ENCODE results near the gene CCDC80. TPM values are rescaled to one million over a fixed set of nuclear protein-coding genes. Genes with fewer than 3 reads are reported as not detected.

CCDC80 gene, protein sequence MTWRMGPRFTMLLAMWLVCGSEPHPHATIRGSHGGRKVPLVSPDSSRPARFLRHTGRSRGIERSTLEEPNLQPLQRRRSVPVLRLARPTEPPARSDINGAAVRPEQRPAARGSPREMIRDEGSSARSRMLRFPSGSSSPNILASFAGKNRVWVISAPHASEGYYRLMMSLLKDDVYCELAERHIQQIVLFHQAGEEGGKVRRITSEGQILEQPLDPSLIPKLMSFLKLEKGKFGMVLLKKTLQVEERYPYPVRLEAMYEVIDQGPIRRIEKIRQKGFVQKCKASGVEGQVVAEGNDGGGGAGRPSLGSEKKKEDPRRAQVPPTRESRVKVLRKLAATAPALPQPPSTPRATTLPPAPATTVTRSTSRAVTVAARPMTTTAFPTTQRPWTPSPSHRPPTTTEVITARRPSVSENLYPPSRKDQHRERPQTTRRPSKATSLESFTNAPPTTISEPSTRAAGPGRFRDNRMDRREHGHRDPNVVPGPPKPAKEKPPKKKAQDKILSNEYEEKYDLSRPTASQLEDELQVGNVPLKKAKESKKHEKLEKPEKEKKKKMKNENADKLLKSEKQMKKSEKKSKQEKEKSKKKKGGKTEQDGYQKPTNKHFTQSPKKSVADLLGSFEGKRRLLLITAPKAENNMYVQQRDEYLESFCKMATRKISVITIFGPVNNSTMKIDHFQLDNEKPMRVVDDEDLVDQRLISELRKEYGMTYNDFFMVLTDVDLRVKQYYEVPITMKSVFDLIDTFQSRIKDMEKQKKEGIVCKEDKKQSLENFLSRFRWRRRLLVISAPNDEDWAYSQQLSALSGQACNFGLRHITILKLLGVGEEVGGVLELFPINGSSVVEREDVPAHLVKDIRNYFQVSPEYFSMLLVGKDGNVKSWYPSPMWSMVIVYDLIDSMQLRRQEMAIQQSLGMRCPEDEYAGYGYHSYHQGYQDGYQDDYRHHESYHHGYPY
- under 1 TPM in 2 of 5 experiments, not detected in 3; 0.05 to 0.12 TPM for total RNA-seq
- polyA plus RNA-seq = under 1 TPM in 1 of 2 donors, not detected in 1; 0.08 TPM
- total RNA-seq = not detected

DNA sequence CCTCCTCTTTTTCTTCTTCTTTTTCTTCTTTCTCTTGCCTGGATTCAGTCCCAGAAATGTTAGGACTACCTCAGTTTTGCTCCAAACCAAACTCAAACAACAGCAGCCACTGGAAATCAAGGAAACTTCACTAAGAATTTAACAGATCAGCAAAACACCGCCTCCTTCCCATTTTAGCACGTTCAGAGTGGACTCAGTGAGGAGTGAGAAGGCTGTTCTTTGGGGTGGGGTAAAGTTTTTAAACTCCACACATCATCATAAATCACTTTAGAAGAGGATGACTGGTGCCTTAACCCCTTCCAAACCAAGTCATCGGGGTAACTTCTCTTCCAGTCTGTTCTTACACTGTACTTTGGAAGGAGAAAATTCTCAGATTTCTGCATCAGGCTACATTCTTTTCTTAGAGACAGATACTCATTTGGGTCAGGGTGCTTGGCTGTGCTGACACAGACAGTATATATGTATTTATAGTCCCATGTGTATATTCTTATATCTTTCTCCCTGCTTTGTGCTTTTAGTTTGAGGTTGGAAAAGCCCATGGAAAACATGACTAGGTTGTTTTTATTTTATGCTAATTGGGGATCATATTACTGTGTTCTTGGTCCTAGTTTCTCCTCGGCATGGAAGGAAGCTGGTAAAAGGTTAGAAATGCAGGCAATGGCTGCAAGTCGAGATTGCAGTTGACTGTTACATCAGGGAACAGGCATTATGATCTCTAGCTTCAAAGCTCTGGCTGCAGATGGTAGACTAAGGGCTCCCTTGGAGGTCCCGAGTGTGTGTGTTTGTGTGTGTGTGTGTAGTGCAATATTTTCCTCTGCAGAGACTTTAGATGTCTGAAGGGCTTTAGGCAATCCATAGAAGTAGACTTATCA is at the start of gene CCDC80:
TSS of gene CCDC80 (minus strand) at position 214 of the 872 bp plus-strand sequence. CDS start 1,238 bp downstream, outside the sequence.
- Histone ChIP-seq H3K36me3 (ENCODE audit: control insufficient read depth in 2 of 3, insufficient read depth in 3 of 3, low read length in 3 of 3) (no peaks in the 10 kb centered on the region), H3K9me3 (ENCODE audit: control insufficient read depth in 2 of 3, low read length in 3 of 3) (no peaks in the 10 kb centered on the region), H3K27ac (ENCODE audit: low read depth, low read length) (no peak within 1 kb of the TSS), H3K27me3 (ENCODE audit: control insufficient read depth in 2 of 2, insufficient read depth in 2 of 2, low read length in 2 of 2) (no peaks in the 10 kb centered on the region), H3K4me3 (ENCODE audit: low read length) (no peak within 1 kb of the TSS), H3K4me1 (ENCODE audit: control insufficient read depth in 2 of 2, insufficient read depth in 2 of 2, low read length in 2 of 2) (peaks cover 0 to 14% of the 10 kb centered on the region in 2 donors)
- POLR2A ChIA-PET = no interaction called here
- H3K4me1 Mint-ChIP-seq = peaks cover 7 to 19% (median 9%) of the 10 kb centered on the region in 7 donors
- DNase-seq = no peak
- peak within 1 kb of the TSS in 1 of 9 donors; percentile 22 for H3K27ac Mint-ChIP-seq
- H3K27me3 Mint-ChIP-seq = peaks cover 0 to 11% (median 6%) of the 10 kb centered on the region in 5 donors
- CTCF ChIA-PET = interaction anchor here (0.9 to 2.9 kb wide), 6 partner anchors 16 to 647 kb away, joined by 4 to 31 read pairs (median 11); no protein-coding TSS in a partner anchor
- peaks cover 0 to 1% (median 0%) of the 10 kb centered on the region in 5 donors for H3K36me3 Mint-ChIP-seq
- no peaks in the 10 kb centered on the region for H3K9me3 Mint-ChIP-seq
- no peak for ATAC-seq
- intact Hi-C loops (cut with micrococcal nuclease) = loop anchor here in 1 of 2 donors (5.0 kb wide), 2 partner anchors 56 to 396 kb away; no protein-coding TSS in a partner anchor
- H3K4me3 Mint-ChIP-seq = no peak within 1 kb of the TSS

DNA sequence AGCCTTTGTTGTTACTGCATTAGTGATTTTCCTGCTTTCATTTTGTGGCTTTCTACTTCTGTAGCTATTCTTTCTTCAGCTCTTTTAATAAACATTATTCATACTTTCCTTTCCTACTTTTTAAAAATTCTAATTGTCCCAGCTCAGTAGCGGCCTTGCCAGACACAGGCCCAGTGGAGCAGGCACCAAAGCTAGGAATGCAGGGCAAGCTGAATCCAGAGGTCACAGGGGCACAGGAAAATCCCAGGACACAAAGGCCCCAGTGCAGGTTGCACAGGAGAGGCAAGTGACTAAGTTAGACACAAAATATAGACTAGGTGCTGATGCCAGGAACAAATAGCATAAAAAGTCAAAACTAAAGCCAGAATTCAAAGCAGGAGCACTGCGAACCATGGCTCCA is 49.0 kb upstream of the CCDC80 start:
- Mint-ChIP-seq H3K27me3 (peaks cover 0 to 14% (median 8%) of the 10 kb centered on the region in 5 donors), H3K4me3 (peak overlapping the region in 1 of 10 donors; percentile 33), H3K9me3 (peaks cover 0 to 17% (median 0%) of the 10 kb centered on the region in 11 donors), H3K27ac (peak overlapping the region in 1 of 9 donors; percentile 44), H3K4me1 (peaks cover 0 to 25% (median 9%) of the 10 kb centered on the region in 7 donors), H3K36me3 (peaks cover 0 to 12% (median 0%) of the 10 kb centered on the region in 5 donors)
- Histone ChIP-seq H3K27me3 (ENCODE audit: control insufficient read depth in 2 of 2, insufficient read depth in 2 of 2, low read length in 2 of 2) (no peaks in the 10 kb centered on the region), H3K36me3 (ENCODE audit: control insufficient read depth in 2 of 3, insufficient read depth in 3 of 3, low read length in 3 of 3) (no peaks in the 10 kb centered on the region), H3K4me3 (ENCODE audit: low read length) (no peak overlapping the region), H3K9me3 (ENCODE audit: control insufficient read depth in 2 of 3, low read length in 3 of 3) (no peaks in the 10 kb centered on the region), H3K27ac (ENCODE audit: low read depth, low read length) (no peak overlapping the region), H3K4me1 (ENCODE audit: control insufficient read depth in 2 of 2, insufficient read depth in 2 of 2, low read length in 2 of 2) (no peaks in the 10 kb centered on the region)
- DNase-seq (no peak), ATAC-seq (no peak)
- ChIA-PET CTCF (no interaction called here), POLR2A (interaction anchor here (0.6 kb wide), 1 partner anchor 169 kb away, joined by 3 read pairs; no protein-coding TSS in a partner anchor)
- intact Hi-C loops (cut with micrococcal nuclease) = no loop called here

DNA sequence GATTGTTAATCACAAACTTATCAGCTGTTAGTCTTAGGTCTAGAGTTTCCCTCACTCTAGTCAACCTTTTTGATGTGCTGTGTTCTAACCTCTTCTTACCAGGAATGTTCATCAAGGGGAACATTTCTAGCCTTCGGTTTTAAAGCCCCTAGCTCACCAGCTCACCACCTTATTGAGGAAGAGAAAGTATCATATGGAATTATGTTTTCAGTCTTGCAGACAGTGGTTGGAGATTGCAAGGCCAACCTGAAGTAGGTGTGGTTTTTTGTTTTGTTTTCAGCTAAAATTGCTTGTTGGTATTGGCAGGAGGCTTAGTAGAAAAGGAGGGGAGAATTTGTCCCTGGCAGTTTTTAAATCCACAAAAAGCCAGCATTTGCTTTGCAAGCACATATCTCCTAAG is 48.4 kb upstream of the CCDC80 start:
- Mint-ChIP-seq H3K4me1 (peaks cover 0 to 25% (median 9%) of the 10 kb centered on the region in 7 donors), H3K9me3 (peaks cover 0 to 17% (median 0%) of the 10 kb centered on the region in 11 donors), H3K27me3 (peaks cover 0 to 16% (median 9%) of the 10 kb centered on the region in 5 donors), H3K36me3 (peaks cover 0 to 12% (median 0%) of the 10 kb centered on the region in 5 donors), H3K27ac (no peak overlapping the region), H3K4me3 (peak overlapping the region in 1 of 10 donors; percentile 10)
- Histone ChIP-seq H3K4me3 (ENCODE audit: low read length) (no peak overlapping the region), H3K9me3 (ENCODE audit: control insufficient read depth in 2 of 3, low read length in 3 of 3) (no peaks in the 10 kb centered on the region), H3K27ac (ENCODE audit: low read depth, low read length) (no peak overlapping the region), H3K27me3 (ENCODE audit: control insufficient read depth in 2 of 2, insufficient read depth in 2 of 2, low read length in 2 of 2) (no peaks in the 10 kb centered on the region), H3K4me1 (ENCODE audit: control insufficient read depth in 2 of 2, insufficient read depth in 2 of 2, low read length in 2 of 2) (no peaks in the 10 kb centered on the region), H3K36me3 (ENCODE audit: control insufficient read depth in 2 of 3, insufficient read depth in 3 of 3, low read length in 3 of 3) (no peaks in the 10 kb centered on the region)
- intact Hi-C loops (cut with micrococcal nuclease) = no loop called here
- DNase-seq (no peak), ATAC-seq (no peak)
- POLR2A ChIA-PET = no interaction called here
- CTCF ChIA-PET = no interaction called here

DNA sequence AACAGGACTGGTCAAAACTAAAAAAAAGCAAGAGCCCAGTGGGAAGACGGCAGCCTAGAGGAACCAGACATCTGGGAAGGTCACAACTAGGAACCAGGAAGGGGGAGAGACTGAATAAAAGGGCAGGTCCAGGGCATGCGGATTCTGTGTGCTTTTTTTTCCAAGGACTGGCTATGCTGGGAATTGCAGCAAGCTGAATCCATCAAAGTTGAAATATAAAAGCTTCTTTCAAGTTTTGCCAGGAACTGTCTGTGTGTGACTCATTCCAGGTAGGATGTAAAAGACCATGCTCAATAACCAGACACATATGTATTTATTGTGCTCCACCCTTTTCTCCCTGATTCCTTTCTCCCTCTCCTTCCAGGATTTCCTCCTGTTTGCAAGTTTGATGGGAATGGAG is 47.9 kb upstream of the CCDC80 start:
- no peaks in the 10 kb centered on the region for H3K36me3 ChIP-seq (ENCODE audit: control insufficient read depth in 2 of 3, insufficient read depth in 3 of 3, low read length in 3 of 3)
- H3K27me3 Mint-ChIP-seq = peaks cover 0 to 17% (median 9%) of the 10 kb centered on the region in 5 donors
- ATAC-seq (no peak), DNase-seq (no peak)
- no peaks in the 10 kb centered on the region for H3K9me3 ChIP-seq (ENCODE audit: control insufficient read depth in 2 of 3, low read length in 3 of 3)
- H3K36me3 Mint-ChIP-seq = peaks cover 0 to 8% (median 0%) of the 10 kb centered on the region in 5 donors
- no peak overlapping the region for H3K4me3 ChIP-seq (ENCODE audit: low read length)
- peak overlapping the region in 1 of 10 donors; percentile 33 for H3K4me3 Mint-ChIP-seq
- ChIA-PET POLR2A (no interaction called here), CTCF (no interaction called here)
- peaks cover 0 to 22% (median 9%) of the 10 kb centered on the region in 7 donors for H3K4me1 Mint-ChIP-seq
- intact Hi-C loops (cut with micrococcal nuclease) = no loop called here
- H3K9me3 Mint-ChIP-seq = peaks cover 0 to 13% (median 0%) of the 10 kb centered on the region in 11 donors
- no peak overlapping the region for H3K27ac ChIP-seq (ENCODE audit: low read depth, low read length)
- H3K27ac Mint-ChIP-seq = peak overlapping the region in 1 of 9 donors; percentile 62
- H3K27me3 ChIP-seq (ENCODE audit: control insufficient read depth in 2 of 2, insufficient read depth in 2 of 2, low read length in 2 of 2) = no peaks in the 10 kb centered on the region
- H3K4me1 ChIP-seq (ENCODE audit: control insufficient read depth in 2 of 2, insufficient read depth in 2 of 2, low read length in 2 of 2) = no peaks in the 10 kb centered on the region

DNA sequence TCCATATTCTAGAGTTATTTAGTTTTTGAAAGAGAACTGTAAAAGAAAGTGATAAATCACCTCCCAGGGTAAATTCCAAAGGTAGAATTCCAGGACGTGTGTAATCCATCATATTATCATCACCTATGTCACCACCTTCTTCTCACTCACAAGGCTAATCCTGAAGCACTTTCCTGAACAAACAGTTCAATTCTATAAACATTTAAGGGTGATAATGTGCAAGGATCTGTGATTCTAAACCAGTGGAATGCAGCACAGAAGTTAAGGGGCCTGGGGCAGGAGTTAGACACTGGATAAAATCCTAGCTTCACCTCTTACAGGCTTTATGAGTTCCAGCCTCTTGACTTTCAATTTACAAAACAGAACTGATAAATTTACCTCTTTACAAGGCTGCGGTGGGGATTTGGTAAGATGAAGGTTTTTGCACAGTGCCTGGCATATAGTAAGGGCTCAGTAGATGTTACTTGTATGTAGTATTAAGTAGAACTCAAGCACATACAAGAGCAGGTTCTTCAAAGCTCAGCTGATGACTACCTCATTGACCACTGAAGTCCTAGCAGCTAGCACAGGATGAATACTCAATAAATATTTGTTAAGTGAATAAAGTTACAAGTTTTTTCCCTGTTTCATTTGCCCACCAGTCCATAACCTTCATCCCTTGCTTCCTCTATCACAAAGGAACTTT is 47.3 kb upstream of the CCDC80 start:
- Mint-ChIP-seq H3K4me3 (peak overlapping the region in 1 of 10 donors; percentile 33), H3K9me3 (peaks cover 0 to 8% (median 0%) of the 10 kb centered on the region in 11 donors), H3K36me3 (peaks cover 0 to 4% (median 0%) of the 10 kb centered on the region in 5 donors), H3K27ac (peak overlapping the region in 1 of 9 donors; percentile 62), H3K27me3 (peaks cover 0 to 17% (median 9%) of the 10 kb centered on the region in 5 donors), H3K4me1 (peaks cover 0 to 18% (median 9%) of the 10 kb centered on the region in 7 donors)
- Histone ChIP-seq H3K4me1 (ENCODE audit: control insufficient read depth in 2 of 2, insufficient read depth in 2 of 2, low read length in 2 of 2) (no peaks in the 10 kb centered on the region), H3K36me3 (ENCODE audit: control insufficient read depth in 2 of 3, insufficient read depth in 3 of 3, low read length in 3 of 3) (no peaks in the 10 kb centered on the region), H3K27me3 (ENCODE audit: control insufficient read depth in 2 of 2, insufficient read depth in 2 of 2, low read length in 2 of 2) (no peaks in the 10 kb centered on the region), H3K27ac (ENCODE audit: low read depth, low read length) (no peak overlapping the region), H3K9me3 (ENCODE audit: control insufficient read depth in 2 of 3, low read length in 3 of 3) (no peaks in the 10 kb centered on the region), H3K4me3 (ENCODE audit: low read length) (no peak overlapping the region)
- ATAC-seq (no peak), DNase-seq (no peak)
- intact Hi-C loops (cut with micrococcal nuclease) = no loop called here
- POLR2A ChIA-PET = no interaction called here
- CTCF ChIA-PET = no interaction called here

All from naive thymus-derived CD4-positive, alpha-beta T cell (primary cell).